Glomerular endothelial cell (primary cell): Measurements from ENCODE around the gene TUBB4B. TPM values are rescaled to one million over a fixed set of nuclear protein-coding genes. Genes with fewer than 3 reads are reported as not detected.

ENCODE experiments used
- DNase-seq: peaks from one replicate; pipeline ENCODE4 v3.0.0-alpha.2; 2011; ENCODE audit warnings: low read depth, low spot score; ENCODE audit errors: extremely low read depth
- total RNA-seq: library from RNA; depleted of rRNA; stranded (reverse); fragments of >200 nt; gene quantifications from 2 replicates; pipeline ENCODE4 v1.2.3, GENCODE V29; 2015

TUBB4B gene
- total RNA-seq, 1 donor from 2014 or later, result 427 TPM

DNA sequence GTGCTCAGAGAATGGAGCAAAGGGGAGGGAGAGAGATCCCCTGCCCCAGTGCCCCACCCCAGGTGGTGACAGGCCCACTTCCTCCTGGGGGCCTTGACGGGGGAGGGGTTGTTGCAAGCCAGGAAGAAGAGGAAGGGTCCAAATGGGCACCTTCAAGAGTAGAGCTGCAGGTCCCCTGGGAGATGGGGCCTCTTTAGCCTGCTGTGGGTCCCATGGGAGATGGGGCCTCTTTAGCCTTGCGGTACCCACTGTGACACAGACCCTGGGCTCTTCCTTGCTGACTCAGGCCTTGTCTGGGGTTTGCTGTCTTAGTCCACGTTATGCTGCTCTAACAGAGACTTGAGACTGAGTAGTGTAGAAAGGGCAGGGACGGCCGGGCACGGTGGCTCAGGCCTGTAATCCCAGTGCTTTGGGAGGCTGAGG lies 26.9 kb downstream of the TUBB4B start:
- DNase-seq, result no peak

DNA sequence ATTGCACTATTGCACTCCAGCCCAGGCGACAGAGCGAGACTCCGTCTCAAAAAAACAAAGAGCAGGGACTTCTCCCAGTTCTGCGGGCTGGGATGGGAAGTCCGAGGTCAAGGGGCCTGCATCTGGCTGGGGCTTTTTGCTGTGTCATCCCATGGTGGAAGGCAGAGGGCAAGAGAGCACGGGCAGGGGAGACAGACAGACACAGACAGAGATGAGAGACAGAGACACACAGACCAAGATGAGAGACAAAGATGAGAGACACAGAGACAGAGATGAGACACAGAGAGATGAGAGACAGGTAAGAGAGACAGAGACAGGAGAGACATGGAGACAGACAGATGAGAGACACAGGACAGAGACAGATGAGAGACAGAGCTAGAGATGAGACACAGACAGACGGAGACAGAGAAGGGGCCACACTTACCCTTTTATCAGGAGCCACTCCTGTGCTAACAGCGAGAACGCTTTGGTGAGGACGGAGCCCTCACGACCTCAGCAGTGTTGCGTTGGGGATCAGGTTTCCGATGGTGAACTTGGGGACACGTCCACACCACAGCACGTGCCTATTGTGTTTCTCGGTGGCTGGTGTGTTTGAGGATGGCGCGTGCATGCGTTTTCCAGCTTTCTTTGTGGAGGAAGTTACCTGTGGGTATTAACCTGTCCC lies 27.6 kb downstream of the TUBB4B start:
- no peak for DNase-seq

DNA sequence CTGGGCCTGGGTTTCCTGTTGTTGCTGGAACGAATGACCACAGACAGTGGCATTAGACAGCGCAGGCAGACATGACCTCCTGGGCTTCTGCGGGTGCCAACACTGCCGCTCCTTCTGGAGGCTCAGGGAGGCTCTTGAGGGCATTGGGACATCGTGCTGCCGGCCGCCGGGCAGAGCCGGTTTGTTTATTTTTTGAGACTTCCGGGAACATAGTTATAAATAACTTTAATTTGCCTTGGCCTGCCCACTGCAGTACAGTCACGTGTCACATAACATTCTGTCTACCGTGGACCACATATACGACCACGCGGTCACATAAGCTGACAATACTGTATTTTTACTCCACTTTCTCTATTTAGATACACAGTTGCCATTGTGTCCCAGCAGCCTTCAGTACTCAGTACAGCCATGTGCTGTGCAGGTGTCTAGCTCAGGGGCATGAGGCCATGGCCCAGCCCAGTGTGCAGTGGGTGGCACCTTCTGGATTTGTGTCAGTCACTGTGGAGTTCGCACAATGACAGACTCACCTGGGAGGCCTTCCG lies 28.2 kb downstream of the TUBB4B start:
- no peak for DNase-seq

DNA sequence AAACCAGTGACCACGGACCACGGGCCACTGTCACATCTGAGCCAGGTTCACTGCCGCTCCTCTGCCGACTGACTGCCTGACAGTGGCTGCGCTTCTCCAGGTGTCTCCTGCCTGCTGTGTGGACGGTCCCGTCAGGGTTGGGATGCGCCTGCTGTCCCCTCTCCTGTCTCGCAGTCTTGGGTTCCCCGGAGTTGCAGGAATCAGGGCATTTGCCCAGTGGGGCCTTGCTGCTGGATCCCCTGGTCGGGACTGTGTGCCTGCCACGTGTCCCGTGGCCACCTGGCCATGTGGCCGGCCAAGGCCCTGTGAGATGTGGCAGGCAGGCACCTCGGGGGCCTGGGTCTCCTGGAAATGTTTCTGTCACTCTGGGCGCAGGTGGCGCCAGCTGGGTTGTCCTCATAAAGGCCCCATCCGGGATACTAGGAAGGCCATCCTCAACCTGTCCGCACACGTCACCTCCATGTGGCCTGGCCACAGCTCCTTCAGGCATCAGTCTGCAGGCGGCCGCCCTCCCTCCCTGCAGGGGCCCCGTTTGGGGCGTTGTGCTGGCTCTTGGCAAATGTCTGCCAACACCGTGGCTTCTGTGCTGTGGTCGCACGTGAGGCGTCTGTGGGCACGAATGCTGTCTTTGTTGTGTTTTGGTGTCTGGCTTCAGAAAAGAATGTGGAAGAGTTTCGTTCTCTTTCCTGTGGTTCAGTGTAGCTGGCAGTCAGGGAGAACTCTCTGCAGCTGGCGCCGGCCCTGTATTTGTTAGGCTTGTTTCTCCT lies 30.0 kb downstream of the TUBB4B start:
- no peak for DNase-seq

DNA sequence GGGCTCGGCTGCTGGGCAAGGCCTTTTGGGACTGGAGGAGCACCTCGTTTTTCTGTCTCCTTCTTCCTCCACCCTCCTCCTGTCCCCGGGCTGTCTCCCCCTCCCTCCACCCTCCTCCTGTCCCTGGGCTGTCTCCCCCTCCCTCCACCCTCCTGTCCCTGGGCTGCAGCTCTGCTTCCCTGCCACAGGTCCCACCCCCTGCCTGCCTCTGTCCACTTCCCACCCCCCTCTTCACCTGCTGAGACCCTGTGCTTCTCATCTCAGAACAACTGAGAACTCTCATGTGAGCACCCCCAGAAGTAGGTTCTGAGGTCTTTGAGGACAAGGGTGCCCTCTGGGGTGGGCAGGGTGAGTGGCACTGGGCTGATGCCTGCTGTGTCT lies 30.6 kb downstream of the TUBB4B start:
- DNase-seq, result no peak

DNA sequence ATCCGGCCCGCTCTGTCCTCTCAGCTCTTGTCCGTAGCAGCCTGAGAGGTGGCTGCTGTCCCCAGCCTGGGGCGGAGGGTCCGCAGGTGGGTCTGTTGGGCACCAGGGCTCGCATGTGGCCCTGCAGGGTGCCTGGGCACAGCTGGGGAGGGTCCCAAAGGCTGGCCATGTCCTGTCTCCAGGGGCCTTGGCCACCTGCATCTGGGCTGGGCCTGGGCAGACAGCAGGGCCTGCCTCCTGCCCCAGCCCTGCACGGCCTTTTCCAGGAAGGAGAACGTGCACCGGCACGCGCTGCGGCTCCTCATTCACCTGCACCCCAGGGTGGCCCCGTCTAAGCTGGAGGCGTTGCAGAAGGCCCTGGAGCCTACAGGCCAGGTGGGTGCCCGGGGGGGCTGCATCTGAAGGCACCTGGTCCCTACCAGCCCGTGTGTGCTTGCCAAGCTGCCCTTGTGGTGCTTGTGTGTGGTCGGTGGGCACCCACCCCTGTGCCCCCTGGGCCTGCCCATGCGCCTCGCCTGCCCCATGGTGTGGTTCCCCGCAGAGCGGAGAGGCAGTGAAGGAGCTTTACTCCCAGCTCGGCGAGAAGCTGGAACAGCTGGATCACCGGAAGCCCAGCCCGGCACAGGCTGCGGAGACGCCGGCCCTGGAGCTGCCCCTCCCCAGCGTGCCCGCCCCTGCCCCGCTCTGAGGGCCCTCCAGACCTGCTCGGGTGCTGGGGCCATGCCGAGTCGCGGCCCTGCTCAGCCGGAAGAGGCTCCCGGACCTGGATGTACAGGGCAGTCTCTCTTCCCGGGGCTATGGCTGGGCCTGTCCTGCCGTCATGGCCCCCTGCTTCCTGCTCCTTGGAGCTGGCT lies 31.4 kb downstream of the TUBB4B start:
- DNase-seq, result no peak

DNA sequence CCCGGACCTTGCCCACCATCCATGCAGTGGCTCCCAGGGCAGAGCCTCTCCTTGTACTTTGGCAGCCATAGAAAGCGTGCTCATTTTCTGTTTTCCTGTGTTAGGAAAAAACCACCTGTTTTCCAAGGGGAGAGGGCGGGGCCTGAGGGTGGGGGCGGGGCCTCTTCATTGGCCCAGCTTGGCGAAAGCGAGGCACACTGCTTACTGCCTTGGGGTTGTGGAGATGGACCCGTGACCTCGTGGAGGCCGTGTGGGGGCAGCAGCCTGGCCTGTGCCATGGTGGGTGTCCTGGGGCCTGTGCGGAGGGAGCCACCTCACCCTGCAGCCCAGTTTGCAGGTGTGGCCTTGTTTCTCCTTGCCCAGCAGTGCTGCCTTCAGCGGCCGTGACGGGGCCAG lies 32.0 kb downstream of the TUBB4B start:
- DNase-seq, result no peak

DNA sequence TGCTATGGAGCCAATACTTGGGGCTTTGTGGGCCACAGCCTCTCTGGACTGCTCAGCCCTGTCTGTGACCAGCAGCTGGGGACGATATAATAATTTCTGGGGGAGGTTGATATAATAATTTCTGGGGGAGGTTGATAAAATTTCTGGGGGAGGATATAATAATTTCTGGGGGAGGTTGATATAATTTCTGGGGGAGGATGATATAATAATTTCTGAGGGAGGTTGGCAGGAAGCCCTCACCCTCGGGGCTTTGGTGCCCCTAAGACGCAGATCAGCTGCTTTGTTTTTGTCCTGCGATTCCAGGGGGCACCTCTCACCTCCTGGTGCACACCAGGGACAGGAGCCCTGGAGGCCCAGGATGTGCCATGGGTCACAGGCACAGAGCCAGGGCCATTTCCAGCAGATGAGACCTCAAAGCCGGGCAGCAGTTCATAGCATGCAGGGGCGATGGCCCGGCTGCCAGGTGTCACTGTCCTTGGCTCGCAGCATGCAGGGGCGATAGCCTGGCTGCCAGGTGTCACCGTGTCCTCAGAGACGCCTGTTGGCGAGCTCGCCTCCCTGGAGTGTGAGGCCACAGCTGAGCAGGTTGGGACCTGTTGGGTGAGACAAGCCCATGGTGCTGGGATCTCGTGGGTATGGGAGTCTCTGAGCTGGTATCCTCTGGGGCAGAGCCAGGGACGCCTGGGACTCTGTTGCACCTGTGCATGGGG lies 32.7 kb downstream of the TUBB4B start:
- DNase-seq, result no peak

DNA sequence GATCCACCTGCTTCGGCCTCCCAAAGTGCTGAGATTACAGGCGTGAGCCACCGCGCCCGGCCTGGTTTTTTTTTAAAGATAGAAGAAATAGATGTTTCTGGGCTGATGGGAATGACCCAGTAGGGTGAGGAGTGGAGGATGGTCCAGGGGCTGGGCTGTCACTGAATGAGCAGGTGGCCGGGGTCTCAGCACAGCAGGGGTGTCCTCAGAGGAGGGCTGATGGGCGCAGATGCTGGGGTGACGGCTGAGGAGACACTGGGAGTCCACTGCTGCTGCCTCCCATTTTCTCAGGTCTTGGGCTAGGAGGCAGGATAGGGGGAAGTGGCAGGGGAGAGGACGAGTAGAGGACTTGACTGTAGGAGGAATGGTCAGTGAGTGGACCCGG lies 34.1 kb downstream of the TUBB4B start:
- no peak for DNase-seq

DNA sequence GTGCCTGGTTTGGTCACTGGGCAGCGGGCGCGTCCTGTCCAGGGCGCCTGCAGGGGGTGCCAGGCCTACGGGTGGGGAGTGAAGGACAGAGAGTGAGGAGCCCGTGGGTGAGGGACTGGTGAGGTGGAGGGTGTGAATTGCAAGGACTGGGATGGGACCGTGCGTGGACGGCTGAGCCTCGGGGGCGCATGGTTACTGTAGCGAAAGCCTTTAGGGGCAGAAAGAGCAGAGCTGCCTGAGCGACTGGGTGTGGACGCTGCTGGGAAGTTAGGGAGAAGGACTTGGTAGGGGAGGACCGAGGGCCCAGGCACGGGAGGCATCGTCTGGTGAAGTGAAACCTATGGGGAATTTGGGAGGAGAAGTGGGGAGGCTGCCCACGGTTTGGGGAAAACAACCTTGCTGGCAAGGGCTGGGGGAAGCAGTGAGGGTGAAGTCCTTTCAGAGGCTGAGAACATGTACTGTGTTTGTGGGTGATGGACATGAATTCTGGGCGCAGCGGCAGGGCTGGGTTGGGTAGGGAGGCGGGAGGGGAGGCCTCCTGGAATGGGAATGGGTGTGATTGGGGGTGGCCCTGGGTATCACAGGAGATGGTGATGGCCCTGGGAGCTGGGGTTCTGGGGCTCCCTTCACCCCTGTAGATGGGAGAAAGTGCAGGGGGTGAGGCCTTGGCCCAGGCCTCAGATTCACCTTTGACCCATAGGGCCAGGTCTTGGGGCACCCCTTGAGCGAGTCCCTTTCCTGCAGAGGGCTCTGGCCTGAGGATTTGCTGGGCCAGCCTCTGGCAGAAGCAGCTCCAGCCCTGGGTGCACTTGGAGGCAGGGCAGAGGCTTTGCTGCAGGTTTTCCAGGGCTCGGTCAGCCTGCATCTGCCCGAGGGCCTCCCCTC lies 34.7 kb downstream of the TUBB4B start:
- DNase-seq, result no peak

DNA sequence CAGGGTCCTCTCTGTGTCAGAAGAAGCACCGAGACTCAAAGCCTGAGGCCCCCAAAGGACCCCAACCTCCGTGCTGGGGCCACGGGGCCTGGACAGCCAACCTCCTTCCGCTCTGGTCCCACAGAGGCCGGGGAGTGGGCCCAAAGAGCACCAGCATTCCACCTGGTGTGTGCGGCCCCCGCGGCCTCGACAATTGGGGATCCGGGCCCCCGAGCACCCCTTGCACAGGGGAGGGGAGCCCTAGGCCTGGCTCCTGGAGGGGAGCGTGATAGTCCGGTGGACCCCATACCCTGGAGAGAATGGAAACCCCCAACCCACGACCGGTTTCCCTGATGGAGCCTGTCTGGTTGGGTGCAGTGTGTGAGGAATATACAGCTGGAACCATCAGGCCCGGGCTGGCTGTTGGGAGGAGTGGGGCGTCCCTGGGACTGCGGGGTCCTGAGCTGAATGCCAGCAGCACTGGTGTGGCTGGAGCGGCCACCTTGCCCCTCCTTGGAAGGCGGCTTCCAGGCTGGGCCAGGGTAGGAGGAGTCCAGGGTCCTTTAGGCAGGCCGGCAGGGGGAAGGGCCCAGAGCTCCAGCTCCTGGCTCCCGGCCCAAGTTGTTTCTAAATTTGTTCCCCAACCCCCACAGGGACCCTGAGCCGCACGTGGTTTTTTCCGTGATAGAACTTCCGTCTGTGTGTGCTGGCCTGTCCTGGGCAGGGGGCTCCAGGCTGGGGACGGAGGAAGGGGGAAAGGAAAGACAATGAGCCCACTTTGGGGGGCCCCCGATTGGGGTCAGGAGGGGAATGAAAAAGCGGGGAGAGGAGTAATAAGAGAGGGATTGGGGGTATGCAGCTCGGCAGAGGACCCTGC lies 35.6 kb downstream of the TUBB4B start:
- DNase-seq, result no peak

DNA sequence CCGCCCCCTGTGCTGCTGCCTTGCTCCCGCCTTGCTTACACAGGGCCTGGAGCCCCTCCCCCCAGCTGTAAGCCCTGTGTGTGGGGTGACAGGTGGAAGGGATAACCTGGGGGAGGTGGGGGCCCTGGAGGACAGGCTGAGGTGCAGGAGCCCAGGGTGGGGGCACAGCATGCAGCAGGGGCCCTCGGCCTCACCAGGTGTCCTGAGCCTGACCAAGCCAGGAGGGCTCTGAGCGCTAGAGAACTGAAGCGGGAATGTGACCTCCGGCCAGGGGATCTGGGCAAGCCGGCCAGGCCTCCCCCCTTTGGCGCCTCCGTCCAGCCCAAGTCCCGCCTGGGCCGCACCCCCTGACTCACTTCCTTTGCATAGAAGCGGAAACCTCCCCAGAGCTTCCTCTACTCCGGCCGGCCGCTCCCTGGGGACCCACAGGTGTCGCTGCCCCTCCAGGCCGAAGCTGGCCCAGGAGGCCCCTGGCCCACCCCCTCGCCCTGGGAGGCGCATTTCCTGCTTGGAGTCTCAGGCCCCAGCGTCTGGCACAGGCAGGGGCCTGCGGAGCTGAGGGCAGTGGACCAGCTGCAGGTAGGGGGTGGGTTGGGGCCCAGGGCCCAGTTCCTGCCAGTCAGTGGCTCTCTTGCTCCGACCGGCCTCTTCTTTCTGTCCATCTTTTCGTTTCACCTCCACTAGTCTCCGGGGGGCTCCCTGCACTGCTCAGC lies 36.4 kb downstream of the TUBB4B start, which contains the start of gene TOR4A:
TOR4A (plus strand) TSS at position 398 of the 713 bp plus-strand sequence. CDS start 964 bp downstream, outside the sequence.
- DNase-seq, result no peak

DNA sequence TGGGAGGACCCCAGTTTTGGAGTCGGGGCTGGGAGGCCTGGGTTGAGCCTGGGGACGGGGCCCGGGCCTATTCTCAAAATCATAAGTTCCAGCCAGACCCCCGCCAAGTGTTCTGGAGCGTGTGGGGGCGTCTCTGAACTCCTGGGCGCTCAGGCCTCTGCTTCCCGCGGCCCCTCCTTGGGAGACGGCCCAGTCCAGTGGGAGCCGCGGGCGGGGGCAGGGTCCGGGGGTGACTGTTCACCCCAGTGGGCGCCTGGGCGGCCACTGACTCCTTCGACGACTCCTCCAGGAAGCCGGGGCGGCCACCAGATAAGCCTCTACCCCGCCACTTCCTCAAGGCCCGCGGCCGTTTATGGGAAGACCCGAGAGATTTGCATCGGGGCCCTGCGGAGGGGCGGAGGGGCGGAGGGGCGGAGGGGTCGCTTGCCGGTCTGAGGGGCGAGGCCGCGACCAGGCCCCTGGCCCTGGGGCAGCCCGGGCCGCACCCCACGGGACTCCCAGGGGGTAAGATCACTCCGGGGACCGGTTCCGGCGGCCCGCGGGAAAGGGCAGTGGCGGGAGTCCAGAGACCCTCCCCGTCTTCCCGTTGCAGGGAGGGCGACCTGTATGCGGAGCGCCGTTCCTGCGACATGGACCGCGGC lies 37.1 kb downstream of the TUBB4B start:
- no peak for DNase-seq

DNA sequence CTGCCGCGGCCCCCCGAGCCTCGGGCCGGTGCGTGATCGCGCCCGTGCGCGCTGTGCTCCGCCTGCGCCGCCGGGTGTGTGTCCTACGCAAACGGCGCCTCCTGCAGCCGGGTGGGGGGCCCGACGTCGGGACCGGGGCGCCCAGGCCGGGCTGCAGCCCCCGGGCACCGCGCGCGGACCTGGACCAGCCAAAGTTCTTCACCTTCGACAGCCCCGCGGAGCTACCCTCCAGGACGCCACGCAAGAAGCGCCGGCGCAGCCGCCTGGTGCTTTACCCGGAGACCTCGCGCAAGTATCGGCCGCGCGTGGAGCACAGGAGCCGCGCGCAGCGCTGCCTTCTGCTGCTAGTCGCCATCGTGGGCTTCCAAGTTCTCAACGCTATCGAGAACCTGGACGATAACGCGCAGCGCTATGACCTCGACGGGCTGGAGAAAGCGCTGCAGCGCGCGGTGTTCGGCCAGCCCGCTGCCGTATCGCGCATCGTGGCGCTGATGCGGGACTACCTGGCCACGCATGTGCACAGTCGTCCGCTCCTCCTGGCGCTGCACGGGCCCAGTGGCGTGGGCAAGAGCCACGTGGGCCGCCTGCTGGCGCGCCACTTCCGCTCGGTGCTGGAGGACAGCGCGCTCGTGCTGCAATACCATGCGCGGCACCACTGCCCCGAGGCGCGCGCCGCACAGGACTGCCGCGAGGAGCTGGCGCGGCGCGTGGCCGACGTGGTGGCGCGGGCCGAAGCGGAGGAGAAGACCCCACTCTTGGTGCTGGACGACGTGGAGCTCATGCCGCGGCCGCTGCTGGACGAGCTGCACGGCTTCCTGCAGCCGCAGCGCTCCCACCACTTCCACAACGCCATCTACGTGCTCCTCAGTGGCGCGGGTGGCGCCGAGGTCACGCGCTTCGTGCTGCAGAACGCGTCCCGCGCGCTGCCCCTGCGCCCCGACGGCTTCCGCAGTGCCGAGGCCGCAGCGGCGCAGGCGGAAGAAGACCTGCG lies 37.9 kb downstream of the TUBB4B start:
- no peak for DNase-seq

DNA sequence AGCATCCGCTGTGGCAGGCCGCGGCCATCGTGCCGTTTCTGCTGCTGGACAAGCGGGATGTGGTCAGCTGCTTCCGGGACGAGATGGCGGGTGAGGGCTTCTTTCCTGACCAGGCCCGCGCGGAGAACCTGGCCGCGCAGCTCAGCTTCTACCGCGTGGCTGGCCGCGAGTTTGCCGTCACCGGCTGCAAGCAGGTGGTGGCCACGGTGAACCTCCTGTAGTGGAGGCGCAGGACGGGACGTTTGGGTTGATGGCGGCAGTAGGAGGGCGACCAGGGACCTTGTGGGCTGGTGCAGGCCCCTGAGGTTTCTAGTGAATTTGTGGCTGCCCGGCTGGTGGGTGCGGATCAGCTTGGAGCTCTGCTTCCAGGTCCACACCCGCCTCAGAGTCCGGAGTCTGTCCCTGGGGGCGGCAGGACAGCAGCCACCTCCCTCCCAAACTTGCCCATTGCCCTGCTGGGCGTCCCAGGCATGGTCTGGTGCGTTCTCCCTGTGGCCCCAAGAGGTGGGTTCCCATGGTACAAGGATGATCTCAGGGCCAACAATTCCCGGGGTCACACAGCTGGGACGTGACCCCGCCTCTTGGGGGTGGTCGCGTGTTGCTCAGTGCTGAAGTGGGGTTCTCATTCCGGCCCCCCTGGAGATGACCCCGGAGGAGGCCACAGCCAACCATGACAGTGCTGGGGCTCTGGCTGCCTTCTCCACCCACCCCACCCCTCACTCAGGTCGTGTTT lies 38.8 kb downstream of the TUBB4B start:
- DNase-seq, result no peak
